ENCODE results near the gene SEPTIN8.

DNA sequence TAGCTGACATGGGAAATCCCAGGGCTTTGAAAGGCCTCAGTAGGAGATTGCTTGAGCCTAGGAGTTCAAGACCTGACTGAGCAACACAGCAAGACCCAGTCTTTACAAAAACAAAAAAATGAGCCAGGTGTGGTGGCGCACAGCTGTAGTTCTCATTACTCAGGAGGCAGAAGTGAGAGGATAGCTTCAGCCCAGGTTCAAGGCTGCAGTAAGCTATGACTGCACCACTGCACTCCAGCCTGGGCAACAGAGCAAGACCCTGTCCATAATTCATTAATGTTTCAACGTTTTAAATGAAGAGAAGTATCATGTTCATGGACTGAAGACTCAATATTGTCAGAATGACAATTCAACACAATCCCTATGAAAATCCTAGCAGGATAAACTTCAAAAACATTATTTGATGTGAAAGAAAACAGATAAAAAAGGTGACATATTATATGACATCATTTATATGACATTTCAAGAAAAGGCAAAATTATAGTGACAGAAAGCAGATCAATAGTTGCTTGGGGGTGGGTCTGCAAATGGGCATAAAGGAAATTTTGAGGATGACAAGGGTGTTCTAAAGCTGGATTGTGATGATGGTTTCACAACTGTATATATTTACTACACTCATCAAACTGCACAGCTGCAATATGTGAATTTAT, 43.4 kb downstream of the SEPTIN8 start:
- TF ChIP-seq, protein P1, sequence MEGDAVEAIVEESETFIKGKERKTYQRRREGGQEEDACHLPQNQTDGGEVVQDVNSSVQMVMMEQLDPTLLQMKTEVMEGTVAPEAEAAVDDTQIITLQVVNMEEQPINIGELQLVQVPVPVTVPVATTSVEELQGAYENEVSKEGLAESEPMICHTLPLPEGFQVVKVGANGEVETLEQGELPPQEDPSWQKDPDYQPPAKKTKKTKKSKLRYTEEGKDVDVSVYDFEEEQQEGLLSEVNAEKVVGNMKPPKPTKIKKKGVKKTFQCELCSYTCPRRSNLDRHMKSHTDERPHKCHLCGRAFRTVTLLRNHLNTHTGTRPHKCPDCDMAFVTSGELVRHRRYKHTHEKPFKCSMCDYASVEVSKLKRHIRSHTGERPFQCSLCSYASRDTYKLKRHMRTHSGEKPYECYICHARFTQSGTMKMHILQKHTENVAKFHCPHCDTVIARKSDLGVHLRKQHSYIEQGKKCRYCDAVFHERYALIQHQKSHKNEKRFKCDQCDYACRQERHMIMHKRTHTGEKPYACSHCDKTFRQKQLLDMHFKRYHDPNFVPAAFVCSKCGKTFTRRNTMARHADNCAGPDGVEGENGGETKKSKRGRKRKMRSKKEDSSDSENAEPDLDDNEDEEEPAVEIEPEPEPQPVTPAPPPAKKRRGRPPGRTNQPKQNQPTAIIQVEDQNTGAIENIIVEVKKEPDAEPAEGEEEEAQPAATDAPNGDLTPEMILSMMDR (IDR thresholded peaks at IDR 0.05 in 8 of 11, conservative IDR thresholded peaks at IDR 0.05 in 3 of 11) = no peak
- no peak for TF ChIP-seq POLR2AphosphoS5 (IDR thresholded peaks at IDR 0.05)
